HepG2 (cell line): ENCODE data around the gene ZNF670. TPM values are rescaled to one million over a fixed set of nuclear protein-coding genes. Genes with fewer than 3 reads are reported as not detected.

Experiments
- CHD2 ChIP-seq: IDR thresholded peaks from 2 replicates; pipeline ENCODE4 v1.6.1; 2011; ENCODE audit warnings: low read depth, low read length, improper control_type of control experiment
- CREB1 ChIP-seq, 2 experiments: fragments of 450-650 bp in 1 of 2; IDR thresholded peaks; 2 replicates each; pipeline ENCODE4 v1.6.1; 2016 to 2017; ENCODE audit warnings: control low read depth in 1 of 2, mild to moderate bottlenecking in 1 of 2, missing compliant biosample characterization in 1 of 2, missing genetic modification characterization in 1 of 2
- DNMT3B ChIP-seq: conservative IDR thresholded peaks from 2 replicates; pipeline ENCODE4 v1.6.1; 2016; ENCODE audit warnings: missing biosample characterization, control low read depth
- GATA4 ChIP-seq: sonication (generic); IDR thresholded peaks from 2 replicates; pipeline ENCODE4 v1.6.1; 2016; ENCODE audit warnings: antibody characterized with exemption, low read depth, borderline replicate concordance
- HNF4A ChIP-seq: sonication (generic); formaldehyde crosslinking; IDR thresholded peaks from 2 replicates; pipeline ENCODE4 v1.4.0; 2020; ENCODE audit warnings: missing genetic modification reagents
- KAT8 ChIP-seq: IDR thresholded peaks from 2 replicates; pipeline ENCODE4 v1.6.1; 2016; ENCODE audit warnings: missing genetic modification reagents, missing compliant biosample characterization
- NCOA5 ChIP-seq: sonication (generic); formaldehyde crosslinking; IDR thresholded peaks from 2 replicates; pipeline ENCODE4 v1.4.0; 2020; ENCODE audit warnings: missing genetic modification reagents
- NFATC3 ChIP-seq: sonication (generic); formaldehyde crosslinking; IDR thresholded peaks from 2 replicates; pipeline ENCODE4 v1.5.1; 2020; ENCODE audit warnings: mild to moderate bottlenecking, missing genetic modification reagents
- PLRG1 ChIP-seq: fragments of 450-650 bp; conservative IDR thresholded peaks from 2 replicates; pipeline ENCODE4 v1.6.1; 2016
- PRDM10 ChIP-seq: sonication (generic); formaldehyde crosslinking; IDR thresholded peaks from 2 replicates; pipeline ENCODE4 v1.4.0; 2020; ENCODE audit warnings: low read depth, missing genetic modification reagents
- RNF2 ChIP-seq: fragments of 450-650 bp; conservative IDR thresholded peaks from 2 replicates; pipeline ENCODE4 v1.6.1; 2016; ENCODE audit warnings: low read depth
- SIX4 ChIP-seq: sonication (generic); formaldehyde crosslinking; IDR thresholded peaks from 2 replicates; pipeline ENCODE4 v1.4.0; 2020; ENCODE audit warnings: missing genetic modification reagents
- TCF7 ChIP-seq: sonication (generic); IDR thresholded peaks from 2 replicates; pipeline ENCODE4 v1.6.1; 2016; ENCODE audit warnings: antibody characterized with exemption, low read depth
- TEAD3 ChIP-seq: optimal IDR thresholded peaks from 2 replicates; pipeline ENCODE3; 2016; ENCODE audit warnings: borderline replicate concordance
- XBP1 ChIP-seq: sonication (generic); formaldehyde crosslinking; IDR thresholded peaks from 2 replicates; pipeline ENCODE4 v1.5.0; 2020; ENCODE audit warnings: missing genetic modification reagents
- ZNF3 ChIP-seq: IDR thresholded peaks from 2 replicates; pipeline ENCODE4 v1.7.0; 2017; ENCODE audit warnings: inconsistent platforms
- ZNF615 ChIP-seq: sonication (generic); formaldehyde crosslinking; IDR thresholded peaks from 2 replicates; pipeline ENCODE4 v1.5.0; 2020; ENCODE audit warnings: mild to moderate bottlenecking, missing genetic modification reagents, borderline replicate concordance
- ZNF652 ChIP-seq: IDR thresholded peaks from 2 replicates; pipeline ENCODE4 v1.6.1; 2016; ENCODE audit warnings: low read depth, borderline replicate concordance
- polyA plus RNA-seq, 8 experiments: library from polyadenylated mRNA; depleted of rRNA in 3 of 8; stranded (reverse) in 7 of 8; unstranded in 1 of 8; fragments of >200 nt; fragmentation: Illumina TruSeq in 4 of 8; extraction: Trizol in 4 of 8; gene quantifications; 2 replicates each; pipeline versions ENCODE4 v1.2.1 to v1.2.3, GENCODE V29; 2011 to 2016; ENCODE audit warnings: low read depth in 4 of 8, missing spikeins in 1 of 8, mixed read lengths in 1 of 8; ENCODE audit not compliant: insufficient read depth in 1 of 8
- total RNA-seq, 5 experiments: library from RNA; depleted of rRNA; stranded (reverse); fragments of >200 nt; fragmentation: Illumina TruSeq; extraction: Trizol; gene quantifications; 2 replicates each; pipeline ENCODE4 v1.2.3, GENCODE V29; 2016; ENCODE audit warnings: low read depth in 1 of 5
- TF ChIP-seq, protein P1 (sequence below): sonication (generic); formaldehyde crosslinking; IDR thresholded peaks from 2 replicates; pipeline ENCODE4 v1.5.1; 2020; ENCODE audit warnings: mild to moderate bottlenecking, missing genetic modification reagents
- TF ChIP-seq, protein P2 (sequence below): sonication (generic); formaldehyde crosslinking; IDR thresholded peaks from 2 replicates; pipeline ENCODE4 v1.8.1; 2022; ENCODE audit warnings: low read depth, mild to moderate bottlenecking, missing genetic modification reagents
- TF ChIP-seq, protein P3 (sequence below): sonication (generic); formaldehyde crosslinking; IDR thresholded peaks from 2 replicates; pipeline ENCODE4 v1.8.0; 2022; ENCODE audit warnings: mild to moderate bottlenecking, missing genetic modification reagents, moderate library complexity

The ZNF670 gene
- total and polyA plus RNA-seq, 2 of the 13 experiments (the other 11 are each of a cell fraction or from before 2014, with no cell fraction given), result 4.2 to 10.9 TPM

- TF ChIP-seq, protein P1, sequence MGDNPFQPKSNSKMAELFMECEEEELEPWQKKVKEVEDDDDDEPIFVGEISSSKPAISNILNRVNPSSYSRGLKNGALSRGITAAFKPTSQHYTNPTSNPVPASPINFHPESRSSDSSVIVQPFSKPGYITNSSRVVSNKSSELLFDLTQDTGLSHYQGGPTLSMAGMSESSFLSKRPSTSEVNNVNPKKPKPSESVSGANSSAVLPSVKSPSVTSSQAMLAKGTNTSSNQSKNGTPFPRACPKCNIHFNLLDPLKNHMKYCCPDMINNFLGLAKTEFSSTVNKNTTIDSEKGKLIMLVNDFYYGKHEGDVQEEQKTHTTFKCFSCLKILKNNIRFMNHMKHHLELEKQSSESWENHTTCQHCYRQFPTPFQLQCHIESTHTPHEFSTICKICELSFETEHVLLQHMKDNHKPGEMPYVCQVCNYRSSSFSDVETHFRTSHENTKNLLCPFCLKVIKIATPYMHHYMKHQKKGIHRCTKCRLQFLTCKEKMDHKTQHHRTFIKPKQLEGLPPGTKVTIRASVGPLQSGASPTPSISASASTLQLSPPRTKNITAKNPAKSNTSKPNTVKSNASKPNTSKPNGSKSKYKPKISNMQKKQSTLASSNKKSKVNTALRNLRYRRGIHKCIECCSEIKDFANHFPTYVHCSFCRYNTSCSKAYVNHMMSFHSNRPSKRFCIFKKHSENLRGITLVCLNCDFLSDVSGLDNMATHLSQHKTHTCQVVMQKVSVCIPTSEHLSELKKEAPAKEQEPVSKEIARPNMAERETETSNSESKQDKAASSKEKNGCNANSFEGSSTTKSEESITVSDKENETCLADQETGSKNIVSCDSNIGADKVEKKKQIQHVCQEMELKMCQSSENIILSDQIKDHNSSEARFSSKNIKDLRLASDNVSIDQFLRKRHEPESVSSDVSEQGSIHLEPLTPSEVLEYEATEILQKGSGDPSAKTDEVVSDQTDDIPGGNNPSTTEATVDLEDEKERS (CRISPR knock-in tag), result no peak
- TF ChIP-seq DNMT3B (CRISPR knock-in tag) (no peak), RNF2 (0 out of 2 replicates have a peak, but pooled peaks have one; percentile 46), GATA4 (0 out of 2 replicates have a peak, but pooled peaks have one; percentile 18), KAT8 (CRISPR knock-in tag) (peak; percentile 72; the same call in 1 of the 2 replicates), TEAD3 (CRISPR knock-in tag) (no peak), PRDM10 (CRISPR knock-in tag) (no peak; the same call in 1 of the 2 replicates), CREB1 (IDR thresholded peaks at IDR 0.05) (no peak), CREB1 (CRISPR knock-in tag; IDR thresholded peaks at IDR 0.05) (no peak), CHD2 (no peak), HNF4A (CRISPR knock-in tag) (no peak), ZNF615 (CRISPR knock-in tag) (no peak), NFATC3 (CRISPR knock-in tag) (peak; percentile 90; the same call in 1 of the 2 replicates), XBP1 (CRISPR knock-in tag) (0 out of 2 replicates have a peak, but pooled peaks have one; percentile 22), ZNF3 (no peak), PLRG1 (no peak), NCOA5 (CRISPR knock-in tag) (no peak), TCF7 (no peak), SIX4 (CRISPR knock-in tag) (no peak), ZNF652 (CRISPR knock-in tag) (no peak)
- TF ChIP-seq, protein P2, sequence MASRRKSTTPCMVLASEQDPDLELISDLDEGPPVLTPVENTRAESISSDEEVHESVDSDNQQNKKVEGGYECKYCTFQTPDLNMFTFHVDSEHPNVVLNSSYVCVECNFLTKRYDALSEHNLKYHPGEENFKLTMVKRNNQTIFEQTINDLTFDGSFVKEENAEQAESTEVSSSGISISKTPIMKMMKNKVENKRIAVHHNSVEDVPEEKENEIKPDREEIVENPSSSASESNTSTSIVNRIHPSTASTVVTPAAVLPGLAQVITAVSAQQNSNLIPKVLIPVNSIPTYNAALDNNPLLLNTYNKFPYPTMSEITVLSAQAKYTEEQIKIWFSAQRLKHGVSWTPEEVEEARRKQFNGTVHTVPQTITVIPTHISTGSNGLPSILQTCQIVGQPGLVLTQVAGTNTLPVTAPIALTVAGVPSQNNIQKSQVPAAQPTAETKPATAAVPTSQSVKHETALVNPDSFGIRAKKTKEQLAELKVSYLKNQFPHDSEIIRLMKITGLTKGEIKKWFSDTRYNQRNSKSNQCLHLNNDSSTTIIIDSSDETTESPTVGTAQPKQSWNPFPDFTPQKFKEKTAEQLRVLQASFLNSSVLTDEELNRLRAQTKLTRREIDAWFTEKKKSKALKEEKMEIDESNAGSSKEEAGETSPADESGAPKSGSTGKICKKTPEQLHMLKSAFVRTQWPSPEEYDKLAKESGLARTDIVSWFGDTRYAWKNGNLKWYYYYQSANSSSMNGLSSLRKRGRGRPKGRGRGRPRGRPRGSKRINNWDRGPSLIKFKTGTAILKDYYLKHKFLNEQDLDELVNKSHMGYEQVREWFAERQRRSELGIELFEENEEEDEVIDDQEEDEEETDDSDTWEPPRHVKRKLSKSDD, result no peak; the same call in none of the 2 replicates
- TF ChIP-seq, protein P3, sequence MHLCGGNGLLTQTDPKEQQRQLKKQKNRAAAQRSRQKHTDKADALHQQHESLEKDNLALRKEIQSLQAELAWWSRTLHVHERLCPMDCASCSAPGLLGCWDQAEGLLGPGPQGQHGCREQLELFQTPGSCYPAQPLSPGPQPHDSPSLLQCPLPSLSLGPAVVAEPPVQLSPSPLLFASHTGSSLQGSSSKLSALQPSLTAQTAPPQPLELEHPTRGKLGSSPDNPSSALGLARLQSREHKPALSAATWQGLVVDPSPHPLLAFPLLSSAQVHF (CRISPR knock-in tag), result no peak
These were observed 33.3 kb upstream of the ZNF670 start (continued) for GRCh38 chr1:247111700-247112478.
